Hematopoietic multipotent progenitor cell treated with erythropoietin and hydrocortisone succinate and interleukin-3 and kit ligand, for 15 days (in vitro differentiated cells): ENCODE data around the gene MACF1.
"Not testable (repeated sequence)": the region's sequence is repeated elsewhere in the genome, so short reads cannot be mapped to it uniquely, and the experiment has no call there.

Source experiments
- DNase-seq: peaks from one replicate; pipeline ENCODE4 v3.0.0-alpha.2; 2015; ENCODE audit warnings: low spot score

The MACF1 gene

DNA sequence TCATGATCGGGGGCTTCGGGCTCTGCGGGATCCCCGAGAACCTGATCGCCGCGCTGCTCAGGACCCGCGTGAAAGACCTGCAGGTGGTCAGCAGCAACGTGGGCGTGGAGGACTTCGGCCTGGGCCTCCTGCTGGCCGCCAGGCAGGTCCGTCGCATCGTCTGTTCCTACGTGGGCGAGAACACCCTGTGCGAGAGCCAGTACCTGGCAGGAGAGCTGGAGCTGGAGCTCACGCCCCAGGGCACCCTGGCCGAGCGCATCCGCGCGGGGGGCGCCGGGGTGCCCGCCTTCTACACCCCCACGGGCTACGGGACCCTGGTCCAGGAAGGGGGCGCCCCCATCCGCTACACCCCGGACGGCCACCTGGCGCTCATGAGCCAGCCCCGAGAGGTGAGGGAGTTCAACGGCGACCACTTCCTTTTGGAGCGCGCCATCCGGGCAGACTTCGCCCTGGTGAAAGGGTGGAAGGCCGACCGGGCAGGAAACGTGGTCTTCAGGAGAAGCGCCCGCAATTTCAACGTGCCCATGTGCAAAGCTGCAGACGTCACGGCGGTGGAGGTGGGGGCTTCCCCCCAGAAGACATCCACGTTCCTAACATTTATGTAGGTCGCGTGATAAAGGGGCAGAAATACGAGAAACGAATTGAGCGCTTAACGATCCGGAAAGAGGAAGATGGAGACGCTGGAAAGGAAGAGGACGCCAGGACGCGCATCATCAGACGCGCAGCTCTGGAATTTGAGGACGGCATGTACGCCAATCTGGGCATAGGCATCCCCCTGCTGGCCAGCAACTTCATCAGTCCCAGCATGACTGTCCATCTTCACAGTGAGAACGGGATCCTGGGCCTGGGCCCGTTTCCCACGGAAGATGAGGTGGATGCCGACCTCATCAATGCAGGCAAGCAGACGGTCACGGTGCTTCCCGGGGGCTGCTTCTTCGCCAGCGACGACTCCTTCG is 310.9 kb downstream of the MACF1 start:
- DNase-seq = not testable (repeated sequence)

DNA sequence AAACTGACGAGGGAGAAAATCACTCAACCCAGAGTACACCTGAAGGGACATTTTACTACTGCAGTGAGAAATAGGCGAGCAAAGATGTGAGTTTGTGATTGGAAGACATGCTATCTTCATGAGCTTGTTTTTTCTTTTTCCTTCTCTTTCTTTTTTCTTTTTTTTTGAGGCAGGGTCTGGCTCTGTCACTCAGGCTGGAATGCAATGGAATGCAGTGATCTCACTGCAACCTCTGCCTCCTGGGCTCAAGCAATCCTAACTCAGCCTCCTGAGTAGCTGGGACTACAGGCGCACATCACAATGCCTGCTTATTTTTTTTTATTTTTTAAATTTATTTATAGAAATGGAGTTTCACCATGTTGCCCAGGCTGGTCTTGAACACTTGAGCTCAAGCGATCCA is 312.3 kb downstream of the MACF1 start:
- not testable (repeated sequence) for DNase-seq

DNA sequence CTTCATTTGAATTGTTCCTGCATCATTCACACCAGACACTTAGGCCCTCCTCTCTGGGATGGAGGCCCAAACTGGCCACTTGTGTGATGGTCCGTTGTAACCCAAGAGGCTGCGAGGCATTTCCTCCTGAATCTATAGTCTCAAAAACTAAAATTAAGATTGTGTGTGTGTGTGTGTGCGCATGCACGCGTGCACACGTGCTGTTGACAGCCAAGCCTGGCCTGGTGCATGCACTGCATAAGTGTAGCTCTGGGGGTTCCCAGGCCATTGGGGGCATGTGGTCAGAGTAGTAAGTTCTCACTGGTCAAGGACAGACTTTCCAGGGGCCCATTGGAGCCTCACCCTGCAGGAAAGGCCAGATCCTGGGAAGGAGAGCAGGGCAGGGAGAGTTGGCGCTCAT is 313.4 kb downstream of the MACF1 start:
- DNase-seq = not testable (repeated sequence)

DNA sequence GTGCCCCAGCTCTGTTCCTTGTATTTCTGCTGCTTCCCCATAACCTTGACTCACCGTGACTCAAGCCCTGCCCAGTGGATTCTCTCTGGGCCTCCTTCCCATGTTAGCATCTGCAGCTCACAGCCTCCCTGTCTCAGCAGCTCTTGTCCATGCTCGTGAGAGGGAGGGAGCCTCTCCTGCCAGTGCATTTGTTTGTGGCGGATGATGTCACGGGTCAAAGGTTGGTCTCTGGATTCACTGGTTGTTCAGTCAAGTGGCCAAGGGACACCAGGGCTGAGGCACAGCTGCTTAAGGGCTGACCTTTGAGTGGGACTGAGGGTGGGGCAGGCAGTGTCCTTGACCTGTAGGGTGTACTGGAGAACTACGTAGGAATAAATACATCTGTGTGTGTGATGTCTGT is 314.9 kb downstream of the MACF1 start:
- not testable (repeated sequence) for DNase-seq

DNA sequence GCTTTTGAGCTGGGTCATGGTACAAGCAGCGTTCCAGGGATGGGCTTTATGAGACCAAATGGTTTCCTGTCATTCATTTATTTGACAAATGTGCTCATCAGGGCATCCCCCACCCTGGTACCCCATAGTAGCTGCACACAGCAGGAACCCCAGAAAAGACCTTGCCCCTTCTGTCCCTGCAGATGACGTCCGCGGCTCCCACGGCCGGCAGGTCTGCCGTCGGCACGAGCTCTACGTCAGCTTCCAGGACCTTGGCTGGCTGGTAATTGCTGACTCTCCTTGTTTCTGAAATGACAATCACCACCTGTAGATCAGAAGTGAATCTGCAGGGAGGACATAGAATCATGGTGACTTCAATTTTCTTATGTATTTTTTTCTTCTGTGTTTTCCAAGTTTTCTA is 317.7 kb downstream of the MACF1 start:
- DNase-seq = not testable (repeated sequence)

DNA sequence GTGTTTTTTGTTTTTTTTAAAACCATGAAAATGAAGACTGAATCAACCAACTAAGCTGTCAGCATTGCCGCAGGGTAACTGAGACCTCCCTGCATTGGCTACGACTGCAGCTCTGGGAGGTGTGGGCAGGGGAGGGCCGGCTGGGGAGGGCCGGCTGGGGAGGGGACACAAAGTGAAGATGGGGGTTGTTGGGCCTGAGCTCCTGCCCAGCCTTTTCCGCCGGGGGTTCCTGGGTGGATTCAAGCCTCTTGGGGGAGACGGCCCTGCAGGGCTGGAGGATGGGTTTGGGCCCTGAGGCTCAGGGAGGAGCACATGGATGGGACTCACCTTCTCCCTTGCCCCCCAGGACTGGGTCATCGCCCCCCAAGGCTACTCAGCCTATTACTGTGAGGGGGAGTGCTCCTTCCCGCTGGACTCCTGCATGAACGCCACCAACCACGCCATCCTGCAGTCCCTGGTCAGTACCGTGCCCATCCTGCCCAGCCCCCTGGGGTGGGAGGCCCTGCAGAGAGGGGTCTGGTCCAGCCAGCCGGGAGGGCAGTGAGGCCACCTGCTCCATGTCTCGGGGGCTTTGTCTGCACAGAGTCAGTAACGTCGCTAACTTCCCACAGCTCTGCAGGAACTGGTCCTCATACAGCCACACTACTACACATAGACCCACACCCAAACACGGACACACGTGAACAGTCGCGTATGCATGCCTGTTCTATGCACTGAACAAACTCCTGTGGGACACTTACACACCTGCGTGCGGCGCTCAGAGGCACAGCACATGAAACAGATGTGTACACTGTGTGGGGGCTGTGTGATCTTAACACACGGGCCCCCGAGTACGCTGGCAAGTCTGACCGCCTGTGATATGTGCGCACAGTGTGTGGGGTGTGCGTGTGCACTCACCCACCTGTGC is 318.4 kb downstream of the MACF1 start:
- no peak for DNase-seq

DNA sequence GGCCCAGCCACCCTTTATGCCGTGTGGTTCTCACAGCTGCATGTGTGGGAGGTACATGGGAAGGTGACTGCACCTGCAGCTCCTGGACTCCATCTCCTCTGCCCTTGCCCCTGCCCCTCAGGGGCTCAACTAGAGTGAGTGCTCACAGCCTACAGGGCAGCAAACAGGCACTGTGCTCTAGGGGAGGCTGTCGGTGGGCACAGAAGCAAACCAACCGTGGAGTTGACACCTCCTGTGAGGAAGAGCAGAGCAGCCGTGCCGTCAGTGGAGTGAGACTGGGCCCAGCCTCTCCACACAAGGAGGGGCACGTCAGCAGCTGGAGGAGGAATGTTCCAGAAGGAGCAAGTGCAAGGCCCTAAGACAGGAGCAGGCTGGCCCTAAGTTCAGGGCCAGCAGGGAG is 319.7 kb downstream of the MACF1 start:
- no peak for DNase-seq

DNA sequence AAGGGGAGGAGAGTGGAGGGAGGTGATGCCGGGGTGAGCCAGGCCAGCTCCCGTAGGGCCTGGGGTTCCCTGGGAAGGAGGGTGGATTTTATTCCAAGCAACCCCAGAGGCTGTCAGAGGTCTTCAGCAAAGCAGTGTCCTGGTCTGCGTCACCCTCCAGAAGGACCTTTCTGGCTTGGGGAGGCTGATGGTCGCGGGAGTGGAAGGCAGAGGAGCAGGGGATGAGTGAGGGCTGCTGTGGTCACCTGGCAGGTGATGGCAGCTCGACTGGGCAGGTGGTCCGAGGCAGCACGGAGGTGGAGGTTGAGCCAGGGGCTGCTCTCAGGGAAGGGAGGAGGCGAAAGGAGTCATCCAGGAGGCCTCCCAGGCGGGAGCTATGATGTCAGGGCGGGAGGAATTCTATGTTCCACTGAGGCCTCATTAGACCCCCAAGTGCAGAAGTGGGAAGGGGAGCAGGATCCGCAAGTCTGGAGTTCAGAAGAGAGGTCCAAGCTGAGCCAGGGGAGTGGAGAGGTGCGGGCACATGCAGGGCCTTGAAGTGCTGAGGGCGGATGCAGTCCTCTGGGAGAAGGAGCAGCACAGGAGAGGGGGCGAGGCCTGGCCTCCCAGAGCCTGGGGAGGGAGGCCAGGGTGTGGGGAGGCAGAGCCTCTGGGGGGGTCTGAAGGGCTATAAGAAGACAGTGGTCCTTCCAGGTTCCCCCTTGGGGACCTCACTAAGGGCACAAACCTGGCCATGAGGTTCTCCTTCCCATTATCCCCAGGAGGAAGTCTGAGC is 320.3 kb downstream of the MACF1 start:
- no peak for DNase-seq

DNA sequence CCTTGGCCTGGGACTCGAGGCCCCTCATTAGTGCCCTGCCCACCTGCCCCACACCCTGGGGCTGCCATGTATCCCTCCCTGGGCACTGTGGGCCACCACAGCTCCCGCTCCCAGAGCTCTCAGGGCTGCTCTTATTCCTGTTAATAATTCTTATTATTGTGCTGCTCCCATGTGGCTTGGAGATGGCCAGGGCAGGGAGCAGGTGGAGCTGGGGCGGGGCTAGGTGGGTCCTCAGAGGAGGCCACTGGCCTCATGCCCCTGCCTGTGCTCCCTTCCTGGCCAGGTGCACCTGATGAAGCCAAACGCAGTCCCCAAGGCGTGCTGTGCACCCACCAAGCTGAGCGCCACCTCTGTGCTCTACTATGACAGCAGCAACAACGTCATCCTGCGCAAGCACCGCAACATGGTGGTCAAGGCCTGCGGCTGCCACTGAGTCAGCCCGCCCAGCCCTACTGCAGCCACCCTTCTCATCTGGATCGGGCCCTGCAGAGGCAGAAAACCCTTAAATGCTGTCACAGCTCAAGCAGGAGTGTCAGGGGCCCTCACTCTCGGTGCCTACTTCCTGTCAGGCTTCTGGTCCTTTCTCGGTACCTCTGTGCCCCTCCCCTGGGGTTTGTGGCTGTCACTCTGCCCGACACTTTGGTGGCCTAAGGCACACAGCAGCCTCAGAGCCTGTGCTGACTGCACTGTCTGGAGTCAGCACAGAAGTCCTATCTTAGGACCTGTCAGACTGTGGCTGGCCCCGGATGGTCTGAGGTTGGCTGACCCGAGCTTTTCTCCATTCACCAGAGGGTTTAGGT is 321.1 kb downstream of the MACF1 start:
- no peak for DNase-seq

DNA sequence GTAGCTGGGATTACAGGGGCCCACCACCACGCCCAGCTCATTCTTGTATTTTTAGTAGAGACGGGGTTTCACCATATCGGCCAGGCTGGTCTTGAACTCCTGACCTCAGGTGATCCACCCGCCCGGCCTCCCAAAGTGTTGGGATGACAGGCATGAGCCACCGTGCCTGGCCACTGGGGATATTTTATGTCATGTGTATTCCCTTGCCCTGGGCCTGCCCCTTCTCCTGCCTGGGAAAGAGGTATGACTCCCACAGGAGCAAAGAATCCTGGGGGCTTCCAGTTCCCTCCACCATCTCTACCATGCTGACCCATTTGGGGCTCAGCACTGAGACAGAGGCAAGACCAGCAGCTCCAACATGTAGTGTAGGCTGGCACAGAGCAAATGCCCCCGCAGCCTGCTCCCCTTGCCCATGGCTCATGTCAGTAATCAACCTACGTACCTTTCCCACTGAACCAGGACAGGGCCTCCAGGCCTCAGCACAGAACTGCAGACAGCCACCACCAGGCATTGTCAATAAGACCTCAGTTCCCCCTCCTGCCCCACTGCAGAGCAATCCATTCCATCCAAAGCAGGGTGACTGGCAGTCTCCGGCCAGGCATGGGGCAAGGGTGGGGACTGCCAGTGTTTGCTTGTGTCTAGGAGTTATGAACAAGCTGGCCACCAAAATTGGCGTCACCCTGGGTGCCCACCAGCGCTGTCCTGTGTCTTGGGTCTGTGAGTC is 322.1 kb downstream of the MACF1 start:
- no peak for DNase-seq

DNA sequence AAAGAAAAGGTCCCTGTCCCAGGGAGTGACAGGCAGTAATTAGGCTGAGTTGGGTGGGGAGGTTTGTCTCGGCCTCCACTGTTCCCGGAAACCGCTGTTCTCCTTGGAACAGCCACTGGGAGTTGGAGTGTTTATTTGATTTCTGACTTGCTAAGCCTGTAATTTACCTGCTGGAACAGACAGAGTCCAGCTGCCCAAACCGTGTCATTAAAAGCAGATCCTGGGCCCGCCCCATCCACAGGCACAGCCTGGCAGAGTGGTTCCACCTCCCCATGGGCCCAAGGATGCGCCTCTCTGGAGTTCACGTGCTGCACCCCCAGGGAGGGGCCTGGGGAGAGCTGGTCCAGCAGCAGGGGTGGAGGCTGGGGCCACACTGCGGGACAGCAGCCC is 322.7 kb downstream of the MACF1 start:
- not testable (repeated sequence) for DNase-seq

DNA sequence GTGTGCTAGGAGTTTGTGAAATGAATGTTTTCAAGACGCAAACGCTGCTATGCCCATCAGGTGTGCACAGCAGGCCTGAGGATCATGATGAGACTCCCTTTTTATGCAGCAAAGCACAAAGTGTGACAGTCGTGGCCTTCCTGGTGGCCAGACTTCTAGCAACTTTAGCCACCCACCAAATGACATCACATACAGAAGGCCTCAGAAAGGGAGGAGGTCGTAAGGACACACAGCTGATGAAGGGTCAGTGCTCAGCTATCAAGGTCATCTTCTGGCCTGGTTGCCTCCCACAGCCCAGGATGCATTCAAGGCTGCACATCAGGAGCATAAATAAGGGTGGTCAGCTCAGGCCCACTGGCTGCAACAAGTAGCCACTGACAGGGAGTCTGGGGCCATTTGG is 323.6 kb downstream of the MACF1 start:
- no peak for DNase-seq

DNA sequence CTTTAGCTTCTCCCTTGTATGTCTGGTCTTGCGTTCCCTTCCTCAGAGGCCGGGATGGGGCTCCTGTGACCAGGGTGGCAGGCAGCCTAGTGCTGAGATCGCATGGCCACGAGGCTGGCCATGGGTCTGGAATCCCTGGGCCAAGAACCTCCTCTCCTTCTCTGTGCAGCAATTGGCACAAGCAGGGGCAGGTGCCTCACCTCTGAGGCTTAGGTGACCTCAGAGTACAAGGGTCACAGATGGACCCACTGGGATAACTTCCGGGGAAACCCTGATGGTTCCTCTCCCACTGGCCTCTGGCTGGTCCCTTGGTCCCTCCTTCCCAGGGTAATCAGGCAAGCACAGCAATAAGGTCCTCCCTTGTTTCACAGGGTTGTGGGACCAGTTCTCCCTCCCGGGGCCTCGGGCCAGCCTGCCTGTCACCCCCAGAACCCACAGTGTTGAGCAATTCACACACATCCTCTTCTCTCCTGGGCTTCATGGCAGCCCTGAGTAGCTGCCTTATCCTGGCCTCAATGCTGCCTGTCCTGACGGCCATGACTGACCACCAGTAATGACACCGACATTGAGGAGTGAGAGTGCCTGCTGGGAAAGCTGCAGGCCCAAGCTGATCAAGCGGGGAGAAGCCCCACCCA is 325.5 kb downstream of the MACF1 start:
- no peak for DNase-seq

DNA sequence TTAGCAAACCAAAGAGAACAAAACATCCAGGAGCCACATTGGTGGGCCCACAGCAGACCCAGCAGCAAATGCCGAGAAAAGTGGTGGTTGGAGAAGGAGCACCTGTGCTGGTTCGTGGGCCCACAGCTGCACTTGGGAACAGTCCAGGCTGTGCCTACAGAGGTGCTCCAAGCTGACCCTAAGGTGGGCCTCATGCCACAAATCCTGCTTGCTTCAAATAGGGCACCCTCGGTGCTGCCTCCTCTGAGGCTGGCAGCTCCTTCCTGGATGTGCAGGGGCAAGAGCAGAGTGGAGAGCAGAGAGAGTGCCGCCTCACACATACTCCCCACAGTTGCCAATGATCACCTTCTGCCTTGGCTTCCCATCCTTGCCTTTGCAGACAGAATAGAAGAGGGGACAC is 327.0 kb downstream of the MACF1 start:
- DNase-seq = no peak

DNA sequence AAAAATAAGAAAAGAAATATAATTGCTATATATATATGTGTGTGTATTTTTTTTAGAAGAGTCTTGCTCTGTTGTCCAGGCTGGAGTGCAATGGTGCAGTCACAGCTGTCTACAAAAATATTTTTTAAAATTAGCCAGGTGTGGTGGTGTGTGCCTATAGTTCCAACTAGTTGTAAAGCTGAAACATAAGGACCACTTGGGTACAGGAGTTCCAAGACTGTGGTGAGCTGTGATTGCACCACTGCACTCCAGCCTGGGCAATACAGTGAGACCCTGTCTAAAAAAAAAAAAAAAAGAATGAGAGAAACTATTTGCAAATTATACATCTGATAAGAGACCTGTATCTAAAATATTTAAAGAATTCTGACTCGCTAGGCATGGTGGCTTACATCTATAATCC is 328.9 kb downstream of the MACF1 start:
- no peak for DNase-seq
